Neural progenitor cell (in vitro differentiated cells): ENCODE data around the gene C14orf93. TPM values are rescaled to one million over a fixed set of nuclear protein-coding genes. Genes with fewer than 3 reads are reported as not detected.

Source experiments
- DNase-seq: peaks from one replicate; pipeline ENCODE4 v3.0.0-alpha.2; 2016; ENCODE audit warnings: low spot score
- H2AFZ ChIP-seq: fragments of 200-600 bp; sonication (generic); replicated peaks from 2 replicates; pipeline ENCODE4 v1.6.1; 2016; ENCODE audit warnings: antibody characterized with exemption
- H3F3A ChIP-seq: fragments of 200-600 bp; sonication (generic); 2 replicates; pipeline ENCODE4 v1.6.1; 2016; ENCODE audit warnings: antibody characterized with exemption, low read depth
- H3K27ac ChIP-seq: fragments of 200-600 bp; sonication (generic); 2 replicates; pipeline ENCODE4 v1.5.1; 2016; ENCODE audit warnings: mild to moderate bottlenecking
- H3K27me3 ChIP-seq: fragments of 200-600 bp; sonication (generic); 2 replicates; pipeline ENCODE4 v1.6.1; 2016; ENCODE audit warnings: mild to moderate bottlenecking, moderate library complexity
- H3K36me3 ChIP-seq: fragments of 200-600 bp; sonication (generic); 2 replicates; pipeline ENCODE4 v1.5.1; 2016
- H3K4me1 ChIP-seq: fragments of 200-600 bp; sonication (generic); 2 replicates; pipeline ENCODE4 v1.6.1; 2016; ENCODE audit warnings: mixed run types
- H3K4me2 ChIP-seq: fragments of 200-600 bp; sonication (generic); 2 replicates; pipeline ENCODE4 v1.6.1; 2016
- H3K4me3 ChIP-seq: fragments of 200-600 bp; sonication (generic); 2 replicates; pipeline ENCODE4 v1.5.1; 2016
- H3K79me2 ChIP-seq: fragments of 200-600 bp; sonication (generic); 2 replicates; pipeline ENCODE4 v1.6.1; 2016; ENCODE audit warnings: low read depth
- H3K9ac ChIP-seq: fragments of 200-600 bp; sonication (generic); 2 replicates; pipeline ENCODE4 v1.6.1; 2016
- H3K9me3 ChIP-seq: fragments of 200-600 bp; sonication (generic); 2 replicates; pipeline ENCODE4 v1.5.1; 2016; ENCODE audit warnings: low read depth
- H4K20me1 ChIP-seq: fragments of 200-600 bp; sonication (generic); 2 replicates; pipeline ENCODE4 v1.6.1; 2016; ENCODE audit warnings: low read depth
- H3K27ac Mint-ChIP-seq: 3 replicates; pipeline ENCODE4 v1.8.0; 2021; ENCODE audit warnings: mixed read lengths
- H3K27me3 Mint-ChIP-seq: 2 replicates; pipeline ENCODE4 v1.8.0; 2022; ENCODE audit warnings: low read depth, mild to moderate bottlenecking, inconsistent platforms, moderate library complexity, mixed read lengths; ENCODE audit not compliant: insufficient read depth
- H3K36me3 Mint-ChIP-seq: 3 replicates; pipeline ENCODE4 v1.8.0; 2021; ENCODE audit warnings: mixed read lengths
- H3K4me1 Mint-ChIP-seq: 3 replicates; pipeline ENCODE4 v1.8.0; 2021; ENCODE audit warnings: mixed read lengths
- H3K4me3 Mint-ChIP-seq: 3 replicates; pipeline ENCODE4 v1.8.0; 2021; ENCODE audit warnings: mild to moderate bottlenecking, moderate library complexity, mixed read lengths
- H3K9me3 Mint-ChIP-seq: 3 replicates; pipeline ENCODE4 v1.8.0; 2020; ENCODE audit warnings: mixed read lengths
- CTCF ChIP-seq: fragments of 200-600 bp; sonication (generic); IDR thresholded peaks from 2 replicates; pipeline ENCODE4 v1.5.1; 2017; ENCODE audit warnings: antibody characterized with exemption, mild to moderate bottlenecking
- EZH2 ChIP-seq: fragments of 200-600 bp; sonication (generic); IDR thresholded peaks from 2 replicates; pipeline ENCODE4 v1.6.1; 2017; ENCODE audit warnings: antibody characterized with exemption, mild to moderate bottlenecking, moderate library complexity
- EZH2phosphoT487 ChIP-seq: fragments of 200-600 bp; sonication (generic); IDR thresholded peaks from 2 replicates; pipeline ENCODE4 v1.6.1; 2017; ENCODE audit warnings: antibody characterized with exemption
- total RNA-seq: library from RNA; depleted of rRNA; stranded (reverse); fragments of >200 nt; gene quantifications from 2 replicates; pipeline ENCODE4 v1.2.3, GENCODE V29; 2015; ENCODE audit warnings: low replicate concordance

C14orf93 gene
- total RNA-seq, 1 donor from 2014 or later, result 8.2 TPM

- Histone ChIP-seq H2AFZ (no peak overlapping the region), H3K27ac (no peak overlapping the region), H3K4me3 (no peak overlapping the region), H3K4me1 (peaks cover under 1% of the 10 kb centered on the region), H3K4me2 (no peak overlapping the region), H3K27me3 (no peaks in the 10 kb centered on the region), H3K9me3 (no peaks in the 10 kb centered on the region), H3K79me2 (peaks cover 48% of the 10 kb centered on the region), H3K36me3 (no peaks in the 10 kb centered on the region), H4K20me1 (peaks cover 25% of the 10 kb centered on the region), H3F3A (peaks cover 40% of the 10 kb centered on the region), H3K9ac (no peak overlapping the region)
- H3K4me1 Mint-ChIP-seq, result peaks cover 3% of the 10 kb centered on the region
- no peak for TF ChIP-seq CTCF
- H3K27me3 Mint-ChIP-seq, result no peaks in the 10 kb centered on the region
- peak overlapping the region; percentile 1 for H3K4me3 Mint-ChIP-seq
- no peak for DNase-seq
- H3K36me3 Mint-ChIP-seq, result peaks cover 11% of the 10 kb centered on the region
- peaks cover 2% of the 10 kb centered on the region for H3K9me3 Mint-ChIP-seq
- no peak overlapping the region for H3K27ac Mint-ChIP-seq
Observed at GRCh38 chr14:22984959-22985658, 24.8 kb downstream of the C14orf93 start.

GRCh38 chr14:22982477-22983245 lies 27.3 kb downstream of the C14orf93 start, which contains the start of gene AJUBA:
Gene AJUBA (minus strand): TSS chr14:22982551. CDS start chr14:22982266, 285 bp downstream.
- peak; percentile 94 for DNase-seq
- peak within 1 kb of the TSS; percentile 92 for H3K4me2 ChIP-seq
- H3K9ac ChIP-seq, result peak within 1 kb of the TSS; percentile 91
- no peaks in the 10 kb centered on the region for H3K36me3 ChIP-seq
- peaks cover 24% of the 10 kb centered on the region for H3K4me1 ChIP-seq
- no peak within 1 kb of the TSS for H2AFZ ChIP-seq
- H3K9me3 ChIP-seq, result no peaks in the 10 kb centered on the region
- peaks cover 64% of the 10 kb centered on the region for H3F3A ChIP-seq
- H4K20me1 ChIP-seq, result peaks cover 48% of the 10 kb centered on the region
- peaks cover 27% of the 10 kb centered on the region for H3K4me1 Mint-ChIP-seq
- no peaks in the 10 kb centered on the region for H3K27me3 ChIP-seq
- H3K27ac ChIP-seq, result peak within 1 kb of the TSS; percentile 93
- peak within 1 kb of the TSS; percentile 88 for H3K4me3 ChIP-seq
- peaks cover 7% of the 10 kb centered on the region for H3K27me3 Mint-ChIP-seq
- H3K9me3 Mint-ChIP-seq, result peaks cover 2% of the 10 kb centered on the region
- peaks cover 20% of the 10 kb centered on the region for H3K36me3 Mint-ChIP-seq
- peak; percentile 33 for TF ChIP-seq EZH2
- no peak for TF ChIP-seq EZH2phosphoT487
- peak; percentile 8 for TF ChIP-seq CTCF
- H3K27ac Mint-ChIP-seq, result no peak within 1 kb of the TSS
- H3K4me3 Mint-ChIP-seq, result no peak within 1 kb of the TSS
- peaks cover 70% of the 10 kb centered on the region for H3K79me2 ChIP-seq

DNA sequence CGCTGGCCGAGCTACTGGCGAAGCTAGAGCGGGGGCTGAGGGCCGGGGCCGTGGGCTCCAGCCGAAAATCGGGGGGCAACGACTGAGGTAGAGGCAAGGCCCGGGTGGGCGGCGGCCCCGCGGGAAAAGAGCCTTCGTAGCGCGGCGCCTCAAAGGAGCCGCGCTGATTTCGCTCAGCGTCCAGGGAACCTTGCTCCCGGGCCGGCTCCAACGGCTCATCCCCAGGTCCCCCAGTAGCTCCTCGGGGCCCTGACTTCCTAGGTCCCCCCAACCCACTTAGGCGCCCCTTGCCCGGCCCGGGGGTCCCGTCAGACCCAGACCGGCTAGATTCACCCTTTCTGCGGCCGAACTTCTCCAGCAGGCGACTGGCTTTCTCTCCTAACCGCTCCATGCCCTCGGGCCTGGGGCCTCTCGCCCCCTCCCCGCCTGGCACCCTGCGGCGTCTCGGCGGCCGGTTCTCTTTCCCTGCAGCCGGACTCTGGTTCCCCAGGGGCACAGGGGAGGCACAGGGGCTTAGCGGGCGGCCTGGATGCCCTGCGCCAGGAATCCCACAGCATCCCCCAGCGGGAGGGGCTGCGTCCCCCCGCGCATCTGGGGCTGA lies 28.0 kb downstream of the C14orf93 start:
- H3K9me3 Mint-ChIP-seq, result peaks cover 2% of the 10 kb centered on the region
- Histone ChIP-seq H3K4me2 (peak overlapping the region; percentile 92), H4K20me1 (peaks cover 53% of the 10 kb centered on the region), H2AFZ (no peak overlapping the region), H3K9me3 (no peaks in the 10 kb centered on the region), H3K36me3 (no peaks in the 10 kb centered on the region), H3K27ac (peak overlapping the region; percentile 93), H3K27me3 (no peaks in the 10 kb centered on the region), H3F3A (peaks cover 70% of the 10 kb centered on the region), H3K79me2 (peaks cover 76% of the 10 kb centered on the region), H3K4me1 (peaks cover 29% of the 10 kb centered on the region), H3K9ac (peak overlapping the region; percentile 91), H3K4me3 (peak overlapping the region; percentile 88)
- peaks cover 7% of the 10 kb centered on the region for H3K27me3 Mint-ChIP-seq
- peaks cover 20% of the 10 kb centered on the region for H3K36me3 Mint-ChIP-seq
- no peak for TF ChIP-seq CTCF
- H3K4me3 Mint-ChIP-seq, result no peak overlapping the region
- DNase-seq, result peak; percentile 57
- no peak overlapping the region for H3K27ac Mint-ChIP-seq
- peaks cover 34% of the 10 kb centered on the region for H3K4me1 Mint-ChIP-seq
